ENCODE results near the gene NCL. TPM values are rescaled to one million over a fixed set of nuclear protein-coding genes. Genes with fewer than 3 reads are reported as not detected.

Gene NCL
- total and polyA plus RNA-seq, 2 of the 13 experiments (the other 11 are each of a cell fraction or from before 2014, with no cell fraction given): 105 to 779 TPM

- no TSS peak for BruUV-seq (replicated peaks)
- POLR2A ChIA-PET: interaction anchor here (1.4 to 3.8 kb wide), 2 partner anchors 37 to 49 kb away, joined by 3 to 18 read pairs; partner anchors contain the start of gene NCL
- Histone ChIP-seq H3K9me3 (ENCODE audit: low read length) (peaks cover 9% of the 10 kb centered on the region), H3K27ac (ENCODE audit: extremely low read length, insufficient read depth, low read length) (no peak overlapping the region), H3K4me2 (ENCODE audit: low read depth, low read length) (no peak overlapping the region), H3K9ac (ENCODE audit: insufficient read depth, low read depth, low read length) (no peak overlapping the region), H3K36me3 (replicated peaks in 1 of 2; ENCODE audit: control insufficient read depth in 1 of 2, insufficient read depth in 2 of 2, low read length in 2 of 2) (no peaks in the 10 kb centered on the region), H2AFZ (ENCODE audit: low read length) (no peak overlapping the region), H3K4me3 (replicated peaks in 1 of 3; ENCODE audit: insufficient read depth in 1 of 3, low read depth in 2 of 3, low read length in 3 of 3) (no peak overlapping the region), H3K27me3 (ENCODE audit: control insufficient read depth in 1 of 2, insufficient read depth in 2 of 2, low read length in 2 of 2) (peaks cover 0 to 8% of the 10 kb centered on the region in 2 experiments; a peak in 3 of 5 replicates), H3K4me1 (ENCODE audit: insufficient read depth, low read length) (peaks cover 48% of the 10 kb centered on the region), H4K20me1 (ENCODE audit: insufficient read depth, low read length) (no peaks in the 10 kb centered on the region), H3K79me2 (ENCODE audit: insufficient read depth, low read length) (no peaks in the 10 kb centered on the region)
- no peak for TF ChIP-seq E2F5 (CRISPR knock-in tag; conservative IDR thresholded peaks at IDR 0.05)
- in situ Hi-C loops (cut with HindIII; ENCODE audit: extremely low pct_ligation_motif_present, low pct_unique_long_range_greater_than_20kb) (loop anchor here (10.0 kb wide), 1 partner anchor 310 kb away; no protein-coding TSS in a partner anchor), intact Hi-C loops (cut with micrococcal nuclease; ENCODE audit: unreplicated experiment) (loop anchor here (2.0 kb wide), 1 partner anchor 34 kb away; no protein-coding TSS in a partner anchor)
- FAIRE-seq (no peak), ATAC-seq (no peak), DNase-seq (ENCODE audit: low spot score) (no peak)
- CTCF ChIA-PET (ENCODE audit: low intra/inter-chr PET ratio, low total read pairs): no interaction called here
Observed at GRCh38 chr2:231415029-231415428, 49.3 kb downstream of the NCL start.

DNA sequence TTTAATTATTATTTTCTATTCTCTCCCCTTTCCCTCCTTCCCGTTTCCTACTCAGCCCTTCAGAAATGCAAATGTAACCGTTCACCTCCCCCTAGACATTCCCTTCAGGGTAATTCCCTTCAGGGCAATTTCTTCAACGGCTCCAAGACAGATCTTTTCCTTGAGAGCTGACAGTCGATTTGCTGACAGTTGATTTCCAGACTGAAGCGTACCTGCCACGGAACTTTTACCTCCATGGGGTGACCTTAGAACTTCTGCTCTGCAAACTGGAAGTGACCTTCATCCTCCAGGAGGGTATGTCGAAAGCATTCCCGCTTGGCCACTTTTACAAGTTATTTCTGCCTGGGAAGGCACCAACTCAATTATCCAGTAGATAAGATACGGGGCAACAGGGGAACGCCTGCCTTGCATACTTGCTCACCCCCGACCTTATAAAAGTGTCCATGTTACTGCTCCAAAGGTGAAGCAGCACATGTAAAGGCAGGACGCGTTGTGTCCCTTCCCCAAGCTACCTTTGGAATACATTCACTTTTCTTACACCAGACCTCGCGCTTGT lies 50.3 kb downstream of the NCL start:
- DNase-seq (ENCODE audit: low spot score) (peak; percentile 71), FAIRE-seq (peak; percentile 78), ATAC-seq (peak; percentile 18)
- no peaks in the 10 kb centered on the region for H3K36me3 ChIP-seq (replicated peaks in 1 of 2; ENCODE audit: control insufficient read depth in 1 of 2, insufficient read depth in 2 of 2, low read length in 2 of 2)
- H3K4me2 ChIP-seq (ENCODE audit: low read depth, low read length): peak overlapping the region; percentile 100
- BruUV-seq (replicated peaks): no TSS peak
- H2AFZ ChIP-seq (ENCODE audit: low read length): peak overlapping the region; percentile 5
- H3K4me3 ChIP-seq (replicated peaks in 1 of 3; ENCODE audit: insufficient read depth in 1 of 3, low read depth in 2 of 3, low read length in 3 of 3): peak overlapping the region; percentile 9 to 79 (median 64); a peak in 5 of 6 replicates
- intact Hi-C loops (cut with micrococcal nuclease; ENCODE audit: unreplicated experiment): loop anchor here (2.0 to 5.0 kb wide), 4 partner anchors 35 to 312 kb away; no protein-coding TSS in a partner anchor
- peaks cover 48% of the 10 kb centered on the region for H3K4me1 ChIP-seq (ENCODE audit: insufficient read depth, low read length)
- CTCF ChIA-PET (ENCODE audit: low intra/inter-chr PET ratio, low total read pairs): interaction anchor here (4.2 kb wide), 1 partner anchor 118 kb away, joined by 45 read pairs; no protein-coding TSS in a partner anchor
- H3K9ac ChIP-seq (ENCODE audit: insufficient read depth, low read depth, low read length): no peak overlapping the region
- POLR2A ChIA-PET: interaction anchor here (1.1 to 3.8 kb wide), 3 partner anchors 36 to 50 kb away, joined by 3 to 18 read pairs (median 3); partner anchors contain the start of gene NCL
- in situ Hi-C loops (cut with HindIII; ENCODE audit: extremely low pct_ligation_motif_present, low pct_unique_long_range_greater_than_20kb): loop anchor here (5.0 to 10.0 kb wide), 3 partner anchors 117 to 309 kb away; no protein-coding TSS in a partner anchor
- peaks cover 11% of the 10 kb centered on the region for H3K9me3 ChIP-seq (ENCODE audit: low read length)
- H4K20me1 ChIP-seq (ENCODE audit: insufficient read depth, low read length): no peaks in the 10 kb centered on the region
- 3% methylated on average over 15 of the region's 15 CpGs for WGBS (ENCODE audit: low lambda C conversion rate)
- no peaks in the 10 kb centered on the region for H3K79me2 ChIP-seq (ENCODE audit: insufficient read depth, low read length)
- peaks cover 0 to 8% of the 10 kb centered on the region in 2 experiments; a peak in 3 of 5 replicates for H3K27me3 ChIP-seq (ENCODE audit: control insufficient read depth in 1 of 2, insufficient read depth in 2 of 2, low read length in 2 of 2)
- H3K27ac ChIP-seq (ENCODE audit: extremely low read length, insufficient read depth, low read length): peak overlapping the region; percentile 48
- TF ChIP-seq HOXA3 (CRISPR knock-in tag; IDR thresholded peaks at IDR 0.05): peak; percentile 75
- no peak for TF ChIP-seq ZNF484 (CRISPR knock-in tag; IDR thresholded peaks at IDR 0.05; ENCODE audit: borderline replicate concordance, low read depth)
- no peak for TF ChIP-seq BRCA1 (CRISPR knock-in tag; IDR thresholded peaks at IDR 0.05)
- no peak for TF ChIP-seq FOXP1 (IDR thresholded peaks at IDR 0.05)
- peak; percentile 10; the same call in 1 of the 2 replicates for TF ChIP-seq FOXP1 (CRISPR knock-in tag; IDR thresholded peaks at IDR 0.05)
- TF ChIP-seq DPF2 (CRISPR knock-in tag; IDR thresholded peaks at IDR 0.05; ENCODE audit: borderline replicate concordance, low read depth): peak; percentile 61; the same call in 1 of the 2 replicates
- TF ChIP-seq NR2F2 (IDR thresholded peaks at IDR 0.05; ENCODE audit: borderline replicate concordance, low read depth): peak; percentile 65; the same call in 1 of the 2 replicates
- TF ChIP-seq ZNF430 (CRISPR knock-in tag; IDR thresholded peaks at IDR 0.05): peak; percentile 69; the same call in 1 of the 2 replicates
- TF ChIP-seq DMTF1 (CRISPR knock-in tag; IDR thresholded peaks at IDR 0.05): no peak
- TF ChIP-seq HMG20A (CRISPR knock-in tag; IDR thresholded peaks at IDR 0.05; ENCODE audit: borderline replicate concordance): peak; percentile 56; the same call in 1 of the 2 replicates
- TF ChIP-seq DMAP1 (CRISPR knock-in tag; IDR thresholded peaks at IDR 0.05): peak; percentile 66
- TF ChIP-seq ZFYVE20 (CRISPR knock-in tag; IDR thresholded peaks at IDR 0.05; ENCODE audit: borderline replicate concordance, low read depth): no peak
- TF ChIP-seq MBD4 (IDR thresholded peaks at IDR 0.05; ENCODE audit: borderline replicate concordance, low read length): no peak
- no peak for TF ChIP-seq SATB2 (CRISPR knock-in tag; IDR thresholded peaks at IDR 0.05)

Data from HepG2 (cell line).